Ovary (tissue), 3 donors: ENCODE data around the gene INSIG2.

Experiments used
- CTCF ChIP-seq, 3 donors: fragments of 450-650 bp in 2 of 3; fragments of 200-600 bp in 1 of 3; IDR thresholded peaks; one replicate each; pipeline versions ENCODE4 v1.5.1 to v1.8.0; 2016 to 2022; ENCODE audit warnings: antibody characterized with exemption in 3 of 3, mild to moderate bottlenecking in 1 of 3
- EP300 ChIP-seq: sonication (generic); formaldehyde crosslinking; IDR thresholded peaks from one replicate; pipeline ENCODE4 v1.6.1; 2017; ENCODE audit warnings: antibody characterized with exemption
- POLR2A ChIP-seq: fragments of 450-650 bp; IDR thresholded peaks from one replicate; pipeline ENCODE4 v1.6.1; 2017; ENCODE audit warnings: antibody characterized with exemption, mild to moderate bottlenecking, moderate library complexity
- donor health status: DM: no; HTN: no; CAD: no.

GRCh38 chr2:118090387-118091139 lies 2.3 kb downstream of the INSIG2 start:
- no peak for TF ChIP-seq CTCF (IDR thresholded peaks at IDR 0.05)
- TF ChIP-seq POLR2A: no peak
- no peak for TF ChIP-seq EP300
